Breast epithelium (tissue), 3 donors: ENCODE results near the gene SORBS1.

Experiments
- POLR2A ChIP-seq: fragments of 450-650 bp; IDR thresholded peaks from one replicate; pipeline ENCODE4 v1.6.1; 2016; ENCODE audit warnings: antibody characterized with exemption, mild to moderate bottlenecking, moderate library complexity
- POLR2AphosphoS5 ChIP-seq, 3 donors: sonication (generic); formaldehyde crosslinking; IDR thresholded peaks; one replicate each; pipeline ENCODE4 v1.6.1; 2017; ENCODE audit warnings: antibody characterized with exemption in 3 of 3

- TF ChIP-seq POLR2AphosphoS5 (IDR thresholded peaks at IDR 0.05): no peak
- TF ChIP-seq POLR2A: no peak
Observed at GRCh38 chr10:95500097-95500496, 61.1 kb downstream of the SORBS1 start.
